A673 (cell line): ENCODE results near the gene C1orf21. TPM values are rescaled to one million over a fixed set of nuclear protein-coding genes. Genes with fewer than 3 reads are reported as not detected.

Experiments
- BruUV-seq: library from RNA; stranded (reverse); fragments of 400-500 nt; replicated peaks from 2 replicates; lab custom pipeline; 2021; lab: Mats Ljungman, UMichigan
- CTCF ChIA-PET: fragments of 300-600 bp; sonication (Branson Sonifier 250); formaldehyde crosslinking; loops from one replicate; lab custom pipeline; 2022; ENCODE audit warnings: antibody characterized with exemption; lab: Charles Lee
- POLR2A ChIA-PET: fragments of 300-600 bp; sonication (Branson Sonifier 250); formaldehyde crosslinking; loops from one replicate; lab custom pipeline; 2022; ENCODE audit warnings: antibody characterized with exemption; ENCODE audit not compliant: low non-redundant PET; lab: Charles Lee
- DNase-seq: peaks from one replicate; pipeline ENCODE4 v3.0.0-alpha.2; 2015; ENCODE audit warnings: low spot score
- H3K27ac ChIP-seq: fragments of 200-600 bp; sonication (generic); 2 replicates; pipeline ENCODE4 v1.5.1; 2016; ENCODE audit warnings: mixed run types, low read depth, mild to moderate bottlenecking, mixed read lengths, antibody characterized with exemption, low read length; ENCODE audit not compliant: poor library complexity, severe bottlenecking
- H3K27me3 ChIP-seq: fragments of 200-600 bp; sonication (generic); replicated peaks from 2 replicates; pipeline ENCODE4 v1.6.1; 2017; ENCODE audit warnings: mixed run types, low read depth, mild to moderate bottlenecking, mixed read lengths, antibody characterized with exemption, low read length; ENCODE audit not compliant: insufficient read depth, poor library complexity
- H3K36me3 ChIP-seq: fragments of 200-600 bp; sonication (generic); 2 replicates; pipeline ENCODE4 v1.6.1; 2016; ENCODE audit warnings: mixed run types, mild to moderate bottlenecking, mixed read lengths, antibody characterized with exemption, low read length; ENCODE audit not compliant: insufficient read depth, poor library complexity, severe bottlenecking
- H3K4me1 ChIP-seq: fragments of 200-600 bp; sonication (generic); 2 replicates; pipeline ENCODE4 v1.6.1; 2017; ENCODE audit warnings: mixed run types, mild to moderate bottlenecking, mixed read lengths, antibody characterized with exemption, low read length; ENCODE audit not compliant: insufficient read depth, poor library complexity, severe bottlenecking
- H3K4me3 ChIP-seq: fragments of 200-600 bp; sonication (generic); 2 replicates; pipeline ENCODE4 v1.5.1; 2016; ENCODE audit warnings: low read depth, mixed run types, mild to moderate bottlenecking, mixed read lengths, low read length; ENCODE audit not compliant: poor library complexity, severe bottlenecking
- H3K9me3 ChIP-seq: fragments of 200-600 bp; sonication (generic); 2 replicates; pipeline ENCODE4 v1.6.1; 2016; ENCODE audit warnings: mixed run types, low read depth, mild to moderate bottlenecking, mixed read lengths, antibody characterized with exemption, low read length; ENCODE audit not compliant: poor library complexity, severe bottlenecking
- CTCF ChIP-seq: fragments of 300-800, 200-600 bp; sonication (generic); conservative IDR thresholded peaks from 2 replicates; pipeline ENCODE4 v1.5.1; 2017; ENCODE audit warnings: low read depth, mild to moderate bottlenecking, antibody characterized with exemption, low read length, moderate library complexity, mixed read lengths
- EZH2 ChIP-seq: fragments of 200-600 bp; sonication (generic); IDR thresholded peaks from 2 replicates; pipeline ENCODE4 v1.6.1; 2017; ENCODE audit warnings: borderline replicate concordance, low read depth, mild to moderate bottlenecking, mixed read lengths, antibody characterized with exemption, low read length; ENCODE audit not compliant: poor library complexity, severe bottlenecking
- intact Hi-C: fragments of 100-400 bp; cut with micrococcal nuclease; formaldehyde crosslinking; loops from one replicate; pipeline ENCODE4 v1.10.0; 2022; ENCODE audit not compliant: unreplicated experiment
- total RNA-seq: library from RNA; stranded (reverse); gene quantifications from 2 replicates; pipeline ENCODE4 v1.2.3, GENCODE V29; 2021

Gene C1orf21
- total RNA-seq, 1 experiment from 2014 or later, result 31.3 TPM

GRCh38 chr1:184539580-184539979 is 152.8 kb downstream of the C1orf21 start:
- ChIA-PET POLR2A (no interaction called here), CTCF (no interaction called here)
- Histone ChIP-seq H3K27me3 (no peaks in the 10 kb centered on the region), H3K27ac (no peak overlapping the region), H3K4me1 (no peaks in the 10 kb centered on the region), H3K36me3 (no peaks in the 10 kb centered on the region), H3K9me3 (peaks cover 14% of the 10 kb centered on the region), H3K4me3 (no peak overlapping the region)
- no TSS peak for BruUV-seq
- DNase-seq, result no peak
- TF ChIP-seq CTCF, result no peak
- TF ChIP-seq EZH2, result no peak
- intact Hi-C loops, result no loop called here

DNA sequence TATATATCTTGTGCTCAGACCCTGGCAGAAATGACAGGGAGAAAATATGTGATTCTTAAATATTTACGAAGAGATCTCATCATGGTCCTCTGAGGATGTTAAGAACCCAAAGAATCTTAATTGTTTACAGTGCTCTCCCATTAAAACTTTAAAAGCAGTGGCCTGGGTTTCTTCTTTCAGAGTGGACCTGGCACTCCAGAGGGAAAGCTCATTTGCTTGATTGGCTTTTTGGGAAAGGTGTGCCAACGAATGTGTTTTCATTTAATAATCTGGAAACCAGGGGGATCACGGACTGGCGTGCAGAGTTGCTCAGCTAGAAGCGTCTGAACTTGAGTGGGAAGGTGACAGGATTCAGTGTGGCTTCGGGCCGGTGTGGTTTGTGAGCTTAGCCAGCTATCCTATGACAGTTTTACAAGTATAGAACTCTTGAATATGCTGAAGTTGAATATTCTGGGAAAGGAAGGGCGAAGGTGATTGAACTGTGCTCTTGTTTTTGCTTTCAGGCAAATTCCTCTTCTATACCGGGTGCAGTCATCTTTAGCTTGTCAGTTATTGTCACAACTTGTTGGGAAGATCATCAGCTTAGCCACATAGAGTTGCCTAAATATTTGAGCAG is 154.8 kb downstream of the C1orf21 start:
- Histone ChIP-seq H3K4me1 (no peaks in the 10 kb centered on the region), H3K9me3 (peaks cover 14% of the 10 kb centered on the region), H3K27ac (no peak overlapping the region), H3K4me3 (no peak overlapping the region), H3K36me3 (no peaks in the 10 kb centered on the region), H3K27me3 (no peaks in the 10 kb centered on the region)
- ChIA-PET CTCF (interaction anchor here (0.7 kb wide), 1 partner anchor 609 kb away, joined by 3 read pairs; no protein-coding TSS in a partner anchor), POLR2A (no interaction called here)
- no TSS peak for BruUV-seq
- intact Hi-C loops, result no loop called here
- DNase-seq, result no peak
- no peak for TF ChIP-seq EZH2
- TF ChIP-seq CTCF, result no peak

- POLR2A ChIA-PET, result no interaction called here
- no peak for TF ChIP-seq EZH2
- no peak for TF ChIP-seq CTCF
- DNase-seq, result no peak
- no peaks in the 10 kb centered on the region for H3K4me1 ChIP-seq
- no TSS peak for BruUV-seq
- no peak overlapping the region for H3K27ac ChIP-seq
- intact Hi-C loops, result no loop called here
- no peaks in the 10 kb centered on the region for H3K27me3 ChIP-seq
- no peaks in the 10 kb centered on the region for H3K36me3 ChIP-seq
- peaks cover 12% of the 10 kb centered on the region for H3K9me3 ChIP-seq
- H3K4me3 ChIP-seq, result no peak overlapping the region
- CTCF ChIA-PET, result no interaction called here
Observed at GRCh38 chr1:184542291-184542690, 155.5 kb downstream of the C1orf21 start.
